ENCODE results near the gene PHF13. TPM values are rescaled to one million over a fixed set of nuclear protein-coding genes. Genes with fewer than 3 reads are reported as not detected.

Gene PHF13
- polyA plus RNA-seq, 1 donor from 2014 or later = 11.0 TPM

GRCh38 chr1:6581561-6582305, 31.8 kb upstream of the PHF13 start:
- H3K9me2 ChIP-seq (ENCODE audit: insufficient read depth, low read length) = no peaks in the 10 kb centered on the region
- H3K9ac ChIP-seq (ENCODE audit: low read length) = no peak overlapping the region
- H2AFZ ChIP-seq (ENCODE audit: low read depth, low read length) = no peak overlapping the region
- H3K4me3 ChIP-seq (ENCODE audit: low read length) = peak overlapping the region; percentile 97
- H4K20me1 ChIP-seq (ENCODE audit: insufficient read depth) = no peaks in the 10 kb centered on the region
- H3K36me3 ChIP-seq (ENCODE audit: insufficient read depth, low read length) = no peaks in the 10 kb centered on the region
- H3K4me2 ChIP-seq (ENCODE audit: low read length) = peak overlapping the region; percentile 25
- no peaks in the 10 kb centered on the region for H3K27me3 ChIP-seq (ENCODE audit: insufficient read depth, low read depth, low read length)
- peaks cover 17% of the 10 kb centered on the region for H3K79me2 ChIP-seq (replicated peaks; ENCODE audit: insufficient read depth, low read length)
- no peaks in the 10 kb centered on the region for H3F3A ChIP-seq (ENCODE audit: insufficient read depth, low read length, poor library complexity, severe bottlenecking)
- no peaks in the 10 kb centered on the region for H3K9me3 ChIP-seq (ENCODE audit: low read length)
- TF ChIP-seq TAF1 (IDR thresholded peaks at IDR 0.05; ENCODE audit: low read depth) (no peak), POLR2AphosphoS5 (IDR thresholded peaks at IDR 0.05) (no peak), REST (IDR thresholded peaks at IDR 0.05; ENCODE audit: borderline replicate concordance) (no peak), SMC3 (conservative IDR thresholded peaks at IDR 0.05; ENCODE audit: poor library complexity) (no peak), MXI1 (conservative IDR thresholded peaks at IDR 0.05; ENCODE audit: poor library complexity, severe bottlenecking) (no peak)
- H3K27ac ChIP-seq (ENCODE audit: low read length) = no peak overlapping the region

- Histone ChIP-seq H4K20me1 (ENCODE audit: insufficient read depth) (no peaks in the 10 kb centered on the region), H3K79me2 (replicated peaks; ENCODE audit: insufficient read depth, low read length) (peaks cover 17% of the 10 kb centered on the region), H2AFZ (ENCODE audit: low read depth, low read length) (no peak overlapping the region), H3K9me2 (ENCODE audit: insufficient read depth, low read length) (no peaks in the 10 kb centered on the region), H3K4me2 (ENCODE audit: low read length) (no peak overlapping the region), H3K27ac (ENCODE audit: low read length) (no peak overlapping the region), H3K4me3 (ENCODE audit: low read length) (peak overlapping the region; percentile 97), H3K27me3 (ENCODE audit: insufficient read depth, low read depth, low read length) (no peaks in the 10 kb centered on the region), H3K9me3 (ENCODE audit: low read length) (no peaks in the 10 kb centered on the region), H3K9ac (ENCODE audit: low read length) (no peak overlapping the region), H3F3A (ENCODE audit: insufficient read depth, low read length, poor library complexity, severe bottlenecking) (no peaks in the 10 kb centered on the region), H3K36me3 (ENCODE audit: insufficient read depth, low read length) (no peaks in the 10 kb centered on the region)
- TF ChIP-seq EP300 (conservative IDR thresholded peaks at IDR 0.05; ENCODE audit: poor library complexity, severe bottlenecking) (no peak), MXI1 (conservative IDR thresholded peaks at IDR 0.05; ENCODE audit: poor library complexity, severe bottlenecking) (no peak), TAF1 (IDR thresholded peaks at IDR 0.05; ENCODE audit: low read depth) (no peak), CTCF (IDR thresholded peaks at IDR 0.05; ENCODE audit: poor library complexity, severe bottlenecking) (no peak), REST (IDR thresholded peaks at IDR 0.05; ENCODE audit: borderline replicate concordance) (no peak), EZH2 (IDR thresholded peaks at IDR 0.05; ENCODE audit: borderline replicate concordance, insufficient read depth, low read length, poor library complexity, severe bottlenecking) (no peak), POLR2AphosphoS5 (IDR thresholded peaks at IDR 0.05) (no peak), RAD21 (conservative IDR thresholded peaks at IDR 0.05) (no peak), SMC3 (conservative IDR thresholded peaks at IDR 0.05; ENCODE audit: poor library complexity) (no peak)
Measured at GRCh38 chr1:6582370-6582769, 31.2 kb upstream of the PHF13 start.
